ENCODE measurements around the gene AHNAK. TPM values are rescaled to one million over a fixed set of nuclear protein-coding genes. Genes with fewer than 3 reads are reported as not detected.
"Not testable (repeated sequence)": the region's sequence is repeated elsewhere in the genome, so short reads cannot be mapped to it uniquely, and the experiment has no call there.

Gene AHNAK
- polyA plus RNA-seq, 4 donors, result 189 to 439 (median 222) TPM

GRCh38 chr11:62553839-62554361 lies 7.3 kb upstream of the AHNAK start:
- no peak for DNase-seq (ENCODE audit: low read depth in 4 of 4, low spot score in 3 of 4)

GRCh38 chr11:62553080-62553838 lies 6.7 kb upstream of the AHNAK start:
- no peak for DNase-seq (ENCODE audit: low read depth in 4 of 4, low spot score in 3 of 4)

- DNase-seq (ENCODE audit: low read depth in 4 of 4, low spot score in 3 of 4), result no peak
Observed at GRCh38 chr11:62552485-62553079, 6.0 kb upstream of the AHNAK start.

- not testable (repeated sequence) for DNase-seq (ENCODE audit: low read depth in 4 of 4, low spot score in 3 of 4)
Observed at GRCh38 chr11:62550478-62550877, 3.9 kb upstream of the AHNAK start.

GRCh38 chr11:62548545-62549335 lies 2.1 kb upstream of the AHNAK start:
- no peak for DNase-seq (ENCODE audit: low read depth in 4 of 4, low spot score in 3 of 4)

GRCh38 chr11:62547691-62548281 lies 1.2 kb upstream of the AHNAK start:
- no peak for DNase-seq (ENCODE audit: low read depth in 4 of 4, low spot score in 3 of 4)

- DNase-seq (ENCODE audit: low read depth in 4 of 4, low spot score in 3 of 4), result no peak
Observed at GRCh38 chr11:62546929-62547625, 471 bp upstream of the AHNAK start.

GRCh38 chr11:62545437-62546243 lies 966 bp downstream of the AHNAK start:
- DNase-seq (ENCODE audit: low read depth in 4 of 4, low spot score in 3 of 4), result peak; percentile 85 to 90 (median 86)

- no peak for DNase-seq (ENCODE audit: low read depth in 4 of 4, low spot score in 3 of 4)
Observed at GRCh38 chr11:62544581-62545436, 1.8 kb downstream of the AHNAK start.

GRCh38 chr11:62543680-62544444 lies 2.7 kb downstream of the AHNAK start:
- DNase-seq (ENCODE audit: low read depth in 4 of 4, low spot score in 3 of 4), result no peak

- no peak for DNase-seq (ENCODE audit: low read depth in 4 of 4, low spot score in 3 of 4)
Observed at GRCh38 chr11:62542750-62543567, 3.6 kb downstream of the AHNAK start.

- no peak for DNase-seq (ENCODE audit: low read depth in 4 of 4, low spot score in 3 of 4)
Observed at GRCh38 chr11:62542111-62542745, 4.4 kb downstream of the AHNAK start.

GRCh38 chr11:62540804-62541701 lies 5.6 kb downstream of the AHNAK start:
- no peak for DNase-seq (ENCODE audit: low read depth in 4 of 4, low spot score in 3 of 4)

- DNase-seq (ENCODE audit: low read depth in 4 of 4, low spot score in 3 of 4), result no peak
Observed at GRCh38 chr11:62539238-62539925, 7.2 kb downstream of the AHNAK start.
